Neural cell (in vitro differentiated cells): Measurements from ENCODE around the gene SCGN. TPM values are rescaled to one million over a fixed set of nuclear protein-coding genes. Genes with fewer than 3 reads are reported as not detected.

Experiments used
- H2AFZ ChIP-seq: fragments of 200-600, 300-800 bp; sonication (generic), shearing (Covaris generic); 2 replicates; pipeline ENCODE4 v1.6.0; 2014; ENCODE audit warnings: low read depth, mild to moderate bottlenecking, antibody characterized with exemption, low read length, moderate library complexity
- H3F3A ChIP-seq: fragments of 200-600 bp; shearing (Covaris generic); 2 replicates; pipeline ENCODE4 v1.6.1; 2016; ENCODE audit warnings: mild to moderate bottlenecking, moderate library complexity, mixed read lengths, antibody characterized with exemption, low read length; ENCODE audit not compliant: insufficient read depth, poor library complexity, severe bottlenecking
- H3K27ac ChIP-seq: fragments of 200-600, 300-800 bp; sonication (generic), shearing (Covaris generic); 2 replicates; pipeline ENCODE4 v1.5.1; 2014; ENCODE audit warnings: mild to moderate bottlenecking, low read length, moderate library complexity
- H3K27me3 ChIP-seq: fragments of 300-800, 200-600 bp; sonication (generic), shearing (Covaris generic); 2 replicates; pipeline ENCODE4 v1.6.0; 2014; ENCODE audit warnings: mild to moderate bottlenecking, low read depth, low read length, moderate library complexity; ENCODE audit not compliant: insufficient read depth
- H3K36me3 ChIP-seq: fragments of 300-800, 200-600 bp; sonication (generic), shearing (Covaris generic); 2 replicates; pipeline ENCODE4 v1.5.1; 2014; ENCODE audit warnings: mild to moderate bottlenecking, antibody characterized with exemption, low read length, moderate library complexity; ENCODE audit not compliant: insufficient read depth
- H3K4me2 ChIP-seq: fragments of 300-800, 200-600 bp; sonication (generic), shearing (Covaris generic); 2 replicates; pipeline ENCODE4 v1.6.0; 2014; ENCODE audit warnings: mild to moderate bottlenecking, low read length
- H3K4me3 ChIP-seq: fragments of 300-800, 200-600 bp; sonication (generic), shearing (Covaris generic); 2 replicates; pipeline ENCODE4 v1.5.1; 2014; ENCODE audit warnings: mild to moderate bottlenecking, low read length, moderate library complexity
- H3K79me2 ChIP-seq: fragments of 200-600 bp; shearing (Covaris generic); replicated peaks from 2 replicates; pipeline ENCODE4 v1.6.0; 2014; ENCODE audit warnings: mild to moderate bottlenecking, low read length, moderate library complexity; ENCODE audit not compliant: insufficient read depth
- H3K9ac ChIP-seq: fragments of 300-800, 200-600 bp; sonication (generic), shearing (Covaris generic); 2 replicates; pipeline ENCODE4 v1.6.1; 2016; ENCODE audit warnings: mild to moderate bottlenecking, low read length, mixed read lengths
- H3K9me2 ChIP-seq: fragments of 200-600 bp; shearing (Covaris generic); 2 replicates; pipeline ENCODE4 v1.6.1; 2016; ENCODE audit warnings: mild to moderate bottlenecking, low read length, mixed read lengths; ENCODE audit not compliant: insufficient read depth
- H3K9me3 ChIP-seq: fragments of 200-600, 300-800 bp; sonication (generic), shearing (Covaris generic); 2 replicates; pipeline ENCODE4 v1.6.1; 2016; ENCODE audit warnings: mild to moderate bottlenecking, mixed run types, low read length, moderate library complexity, mixed read lengths
- H4K20me1 ChIP-seq: fragments of 200-600 bp; shearing (Covaris generic); 2 replicates; pipeline ENCODE4 v1.6.1; 2016; ENCODE audit warnings: mild to moderate bottlenecking, mixed run types; ENCODE audit not compliant: insufficient read depth
- EP300 ChIP-seq: fragments of 450-650 bp; conservative IDR thresholded peaks from 2 replicates; pipeline ENCODE4 v1.6.1; 2014; ENCODE audit warnings: antibody characterized with exemption, mild to moderate bottlenecking, moderate library complexity; ENCODE audit not compliant: poor library complexity, severe bottlenecking
- EZH2 ChIP-seq: fragments of 200-600, 300-800 bp; shearing (Covaris generic), sonication (generic); IDR thresholded peaks from 2 replicates; pipeline ENCODE4 v1.6.1; 2014; ENCODE audit warnings: antibody characterized with exemption, low read length, borderline replicate concordance, mild to moderate bottlenecking; ENCODE audit not compliant: insufficient read depth, poor library complexity, severe bottlenecking
- MXI1 ChIP-seq: fragments of 450-650 bp; conservative IDR thresholded peaks from 2 replicates; pipeline ENCODE4 v1.6.1; 2014; ENCODE audit warnings: antibody characterized with exemption, mild to moderate bottlenecking; ENCODE audit not compliant: poor library complexity, severe bottlenecking
- POLR2AphosphoS5 ChIP-seq: IDR thresholded peaks from 2 replicates; pipeline ENCODE4 v1.6.1; 2012
- RAD21 ChIP-seq: fragments of 450-650 bp; conservative IDR thresholded peaks from 2 replicates; pipeline ENCODE4 v1.6.1; 2014; ENCODE audit warnings: antibody characterized with exemption, mild to moderate bottlenecking, moderate library complexity
- SMC3 ChIP-seq: fragments of 450-650 bp; conservative IDR thresholded peaks from 2 replicates; pipeline ENCODE4 v1.6.1; 2014; ENCODE audit warnings: antibody characterized with exemption, mild to moderate bottlenecking, moderate library complexity; ENCODE audit not compliant: poor library complexity
- TAF1 ChIP-seq: IDR thresholded peaks from 2 replicates; pipeline ENCODE4 v1.6.1; 2012; ENCODE audit warnings: low read depth
- polyA plus RNA-seq: library from polyadenylated mRNA; depleted of rRNA; stranded (reverse); fragments of >200 nt; gene quantifications from 2 replicates; pipeline ENCODE4 v1.2.3, GENCODE V29; 2014
- TF ChIP-seq, protein P1 (sequence below): fragments of 450-650 bp; IDR thresholded peaks from 2 replicates; pipeline ENCODE4 v1.5.1; 2014; ENCODE audit warnings: antibody characterized with exemption, mild to moderate bottlenecking, moderate library complexity; ENCODE audit not compliant: poor library complexity, severe bottlenecking
- TF ChIP-seq, protein P2 (sequence below): IDR thresholded peaks from 2 replicates; pipeline ENCODE4 v1.6.1; 2012; ENCODE audit warnings: borderline replicate concordance

SCGN gene
- polyA plus RNA-seq, 1 donor from 2014 or later, result 254 TPM

DNA sequence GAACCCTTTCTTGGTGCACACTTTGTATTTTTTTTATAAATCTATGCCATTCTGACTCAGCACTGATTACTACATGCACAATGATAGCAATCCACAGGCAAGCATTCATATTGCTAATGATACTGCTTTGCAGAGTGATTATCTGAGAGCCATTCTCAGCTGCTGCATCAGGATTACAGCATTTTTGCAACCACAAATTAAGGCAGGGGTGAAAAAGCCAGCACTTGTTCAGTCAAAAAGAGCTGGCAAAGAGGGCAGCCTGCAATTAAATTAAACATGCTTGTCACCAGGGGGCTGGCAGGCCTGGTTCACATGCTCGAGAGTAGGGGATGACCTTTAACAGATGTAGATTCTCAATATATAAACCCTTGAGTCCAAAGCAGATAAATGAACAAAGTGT, 61.8 kb downstream of the SCGN start:
- Histone ChIP-seq H3K36me3 (no peaks in the 10 kb centered on the region), H3K9me3 (no peaks in the 10 kb centered on the region), H3K4me2 (no peak overlapping the region), H3F3A (no peaks in the 10 kb centered on the region), H3K79me2 (no peaks in the 10 kb centered on the region), H2AFZ (no peak overlapping the region), H3K27ac (no peak overlapping the region), H3K9ac (no peak overlapping the region), H3K27me3 (no peaks in the 10 kb centered on the region), H3K9me2 (no peaks in the 10 kb centered on the region), H4K20me1 (no peaks in the 10 kb centered on the region), H3K4me3 (no peak overlapping the region)
- TF ChIP-seq POLR2AphosphoS5 (no peak), TAF1 (no peak), RAD21 (no peak), SMC3 (no peak), EZH2 (no peak), EP300 (no peak), MXI1 (no peak)
- TF ChIP-seq, protein P1, sequence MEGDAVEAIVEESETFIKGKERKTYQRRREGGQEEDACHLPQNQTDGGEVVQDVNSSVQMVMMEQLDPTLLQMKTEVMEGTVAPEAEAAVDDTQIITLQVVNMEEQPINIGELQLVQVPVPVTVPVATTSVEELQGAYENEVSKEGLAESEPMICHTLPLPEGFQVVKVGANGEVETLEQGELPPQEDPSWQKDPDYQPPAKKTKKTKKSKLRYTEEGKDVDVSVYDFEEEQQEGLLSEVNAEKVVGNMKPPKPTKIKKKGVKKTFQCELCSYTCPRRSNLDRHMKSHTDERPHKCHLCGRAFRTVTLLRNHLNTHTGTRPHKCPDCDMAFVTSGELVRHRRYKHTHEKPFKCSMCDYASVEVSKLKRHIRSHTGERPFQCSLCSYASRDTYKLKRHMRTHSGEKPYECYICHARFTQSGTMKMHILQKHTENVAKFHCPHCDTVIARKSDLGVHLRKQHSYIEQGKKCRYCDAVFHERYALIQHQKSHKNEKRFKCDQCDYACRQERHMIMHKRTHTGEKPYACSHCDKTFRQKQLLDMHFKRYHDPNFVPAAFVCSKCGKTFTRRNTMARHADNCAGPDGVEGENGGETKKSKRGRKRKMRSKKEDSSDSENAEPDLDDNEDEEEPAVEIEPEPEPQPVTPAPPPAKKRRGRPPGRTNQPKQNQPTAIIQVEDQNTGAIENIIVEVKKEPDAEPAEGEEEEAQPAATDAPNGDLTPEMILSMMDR, result no peak
- TF ChIP-seq, protein P2, sequence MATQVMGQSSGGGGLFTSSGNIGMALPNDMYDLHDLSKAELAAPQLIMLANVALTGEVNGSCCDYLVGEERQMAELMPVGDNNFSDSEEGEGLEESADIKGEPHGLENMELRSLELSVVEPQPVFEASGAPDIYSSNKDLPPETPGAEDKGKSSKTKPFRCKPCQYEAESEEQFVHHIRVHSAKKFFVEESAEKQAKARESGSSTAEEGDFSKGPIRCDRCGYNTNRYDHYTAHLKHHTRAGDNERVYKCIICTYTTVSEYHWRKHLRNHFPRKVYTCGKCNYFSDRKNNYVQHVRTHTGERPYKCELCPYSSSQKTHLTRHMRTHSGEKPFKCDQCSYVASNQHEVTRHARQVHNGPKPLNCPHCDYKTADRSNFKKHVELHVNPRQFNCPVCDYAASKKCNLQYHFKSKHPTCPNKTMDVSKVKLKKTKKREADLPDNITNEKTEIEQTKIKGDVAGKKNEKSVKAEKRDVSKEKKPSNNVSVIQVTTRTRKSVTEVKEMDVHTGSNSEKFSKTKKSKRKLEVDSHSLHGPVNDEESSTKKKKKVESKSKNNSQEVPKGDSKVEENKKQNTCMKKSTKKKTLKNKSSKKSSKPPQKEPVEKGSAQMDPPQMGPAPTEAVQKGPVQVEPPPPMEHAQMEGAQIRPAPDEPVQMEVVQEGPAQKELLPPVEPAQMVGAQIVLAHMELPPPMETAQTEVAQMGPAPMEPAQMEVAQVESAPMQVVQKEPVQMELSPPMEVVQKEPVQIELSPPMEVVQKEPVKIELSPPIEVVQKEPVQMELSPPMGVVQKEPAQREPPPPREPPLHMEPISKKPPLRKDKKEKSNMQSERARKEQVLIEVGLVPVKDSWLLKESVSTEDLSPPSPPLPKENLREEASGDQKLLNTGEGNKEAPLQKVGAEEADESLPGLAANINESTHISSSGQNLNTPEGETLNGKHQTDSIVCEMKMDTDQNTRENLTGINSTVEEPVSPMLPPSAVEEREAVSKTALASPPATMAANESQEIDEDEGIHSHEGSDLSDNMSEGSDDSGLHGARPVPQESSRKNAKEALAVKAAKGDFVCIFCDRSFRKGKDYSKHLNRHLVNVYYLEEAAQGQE, result no peak

DNA sequence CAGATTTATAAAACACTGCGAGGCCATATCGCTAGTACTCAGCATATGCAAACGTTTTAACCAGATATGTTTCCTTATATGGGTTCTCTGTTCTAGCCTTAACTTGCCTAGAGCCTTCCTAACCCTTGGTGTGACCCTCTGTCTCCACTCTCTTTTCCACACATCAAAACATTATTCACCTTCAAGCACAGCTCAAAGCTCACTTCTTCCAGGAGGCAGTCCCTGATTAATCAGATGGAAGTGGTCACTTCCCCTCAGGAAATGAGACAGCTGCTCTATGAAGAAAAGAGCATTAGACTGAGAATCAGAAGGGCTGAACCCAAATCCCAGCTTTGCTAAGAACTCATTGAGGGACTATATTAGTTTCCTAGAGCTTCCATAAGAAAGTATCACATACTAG, 62.8 kb downstream of the SCGN start:
- no peak overlapping the region for H3K9ac ChIP-seq
- no peak overlapping the region for H3K4me3 ChIP-seq
- no peaks in the 10 kb centered on the region for H4K20me1 ChIP-seq
- H3K79me2 ChIP-seq, result no peaks in the 10 kb centered on the region
- no peaks in the 10 kb centered on the region for H3K27me3 ChIP-seq
- H3K27ac ChIP-seq, result no peak overlapping the region
- H3K9me2 ChIP-seq, result no peaks in the 10 kb centered on the region
- H3F3A ChIP-seq, result no peaks in the 10 kb centered on the region
- H3K36me3 ChIP-seq, result no peaks in the 10 kb centered on the region
- no peak overlapping the region for H2AFZ ChIP-seq
- TF ChIP-seq TAF1 (no peak), EP300 (no peak), MXI1 (no peak), EZH2 (no peak), SMC3 (no peak), RAD21 (no peak), POLR2AphosphoS5 (no peak)
- TF ChIP-seq, protein P2, result no peak
- TF ChIP-seq, protein P1, result no peak
- H3K4me2 ChIP-seq, result no peak overlapping the region
- no peaks in the 10 kb centered on the region for H3K9me3 ChIP-seq
